ENCODE results near the gene GAS6. TPM values are rescaled to one million over a fixed set of nuclear protein-coding genes. Genes with fewer than 3 reads are reported as not detected.

GAS6 gene
- total RNA-seq, 1 experiment from 2014 or later = 93.8 TPM

DNA sequence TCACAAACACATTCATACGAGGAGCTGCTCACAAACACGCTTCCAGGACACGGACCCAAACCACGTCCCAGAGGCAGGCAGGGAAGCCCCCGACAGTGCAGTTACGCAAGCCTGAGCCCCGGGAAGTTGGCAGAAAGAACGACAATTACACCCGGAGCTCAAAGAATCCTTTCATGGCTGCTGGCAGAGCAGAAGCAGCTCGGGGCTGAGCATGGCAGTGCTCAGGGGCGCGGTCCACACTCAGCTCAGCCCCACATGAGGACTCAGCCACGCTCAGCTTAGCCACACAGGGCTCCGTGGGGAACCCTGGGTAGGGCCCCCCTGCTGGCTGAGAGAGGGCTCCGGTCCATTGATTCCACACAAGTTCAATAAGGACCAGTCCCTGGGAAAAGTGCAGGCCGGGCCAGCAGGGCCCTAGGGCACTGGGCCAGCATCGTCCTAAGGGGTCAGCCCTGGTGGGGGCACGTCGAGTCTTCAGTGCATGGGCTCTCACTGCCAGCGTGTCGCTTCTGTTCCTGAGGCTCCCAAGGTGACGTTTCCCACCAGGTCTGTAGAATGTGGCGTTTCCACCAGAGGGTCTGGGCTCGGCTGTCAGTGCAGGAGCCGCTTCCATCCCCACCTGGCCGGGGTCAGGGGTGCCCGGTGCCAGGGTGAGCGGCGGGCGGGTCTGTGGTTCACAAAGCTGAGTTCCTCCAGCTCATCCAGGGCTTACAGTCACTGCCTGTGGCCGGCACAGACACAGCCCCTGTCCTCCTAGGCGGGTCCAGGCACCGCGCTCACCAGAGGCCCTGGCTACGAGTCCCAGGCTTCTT, 23.1 kb downstream of the GAS6 start:
- ChIA-PET CTCF (no interaction called here), POLR2A (ENCODE audit: unreplicated experiment) (interaction anchor here (0.7 kb wide), 1 partner anchor 13 kb away, joined by 4 read pairs; no protein-coding TSS in a partner anchor)
- Histone ChIP-seq H3K36me3 (ENCODE audit: low read depth) (no peaks in the 10 kb centered on the region), H3K79me2 (ENCODE audit: low read depth) (no peaks in the 10 kb centered on the region), H3K9me2 (ENCODE audit: insufficient read depth) (no peaks in the 10 kb centered on the region), H4K20me1 (ENCODE audit: insufficient read depth) (no peaks in the 10 kb centered on the region; the same call in 1 of the 2 replicates), H3K27ac (no peak overlapping the region), H3K4me1 (replicated peaks; ENCODE audit: insufficient read depth) (peaks cover 29% of the 10 kb centered on the region), H3K27me3 (ENCODE audit: insufficient read depth, low read depth) (no peaks in the 10 kb centered on the region), H3K9me3 (ENCODE audit: insufficient read depth, low read depth) (no peaks in the 10 kb centered on the region), H2AFZ (no peak overlapping the region), H3K4me3 (no peak overlapping the region), H3K4me2 (no peak overlapping the region), H3F3A (ENCODE audit: insufficient read depth, low read depth) (peaks cover 13% of the 10 kb centered on the region)
- DNase-seq = no peak
- TF ChIP-seq, protein P1, sequence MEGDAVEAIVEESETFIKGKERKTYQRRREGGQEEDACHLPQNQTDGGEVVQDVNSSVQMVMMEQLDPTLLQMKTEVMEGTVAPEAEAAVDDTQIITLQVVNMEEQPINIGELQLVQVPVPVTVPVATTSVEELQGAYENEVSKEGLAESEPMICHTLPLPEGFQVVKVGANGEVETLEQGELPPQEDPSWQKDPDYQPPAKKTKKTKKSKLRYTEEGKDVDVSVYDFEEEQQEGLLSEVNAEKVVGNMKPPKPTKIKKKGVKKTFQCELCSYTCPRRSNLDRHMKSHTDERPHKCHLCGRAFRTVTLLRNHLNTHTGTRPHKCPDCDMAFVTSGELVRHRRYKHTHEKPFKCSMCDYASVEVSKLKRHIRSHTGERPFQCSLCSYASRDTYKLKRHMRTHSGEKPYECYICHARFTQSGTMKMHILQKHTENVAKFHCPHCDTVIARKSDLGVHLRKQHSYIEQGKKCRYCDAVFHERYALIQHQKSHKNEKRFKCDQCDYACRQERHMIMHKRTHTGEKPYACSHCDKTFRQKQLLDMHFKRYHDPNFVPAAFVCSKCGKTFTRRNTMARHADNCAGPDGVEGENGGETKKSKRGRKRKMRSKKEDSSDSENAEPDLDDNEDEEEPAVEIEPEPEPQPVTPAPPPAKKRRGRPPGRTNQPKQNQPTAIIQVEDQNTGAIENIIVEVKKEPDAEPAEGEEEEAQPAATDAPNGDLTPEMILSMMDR (conservative IDR thresholded peaks at IDR 0.05) = no peak
- TF ChIP-seq EZH2 (IDR thresholded peaks at IDR 0.05; ENCODE audit: low read depth) = no peak
- no TSS peak for BruUV-seq (replicated peaks)
- intact Hi-C loops (cut with micrococcal nuclease; ENCODE audit: unreplicated experiment) = no loop called here

DNA sequence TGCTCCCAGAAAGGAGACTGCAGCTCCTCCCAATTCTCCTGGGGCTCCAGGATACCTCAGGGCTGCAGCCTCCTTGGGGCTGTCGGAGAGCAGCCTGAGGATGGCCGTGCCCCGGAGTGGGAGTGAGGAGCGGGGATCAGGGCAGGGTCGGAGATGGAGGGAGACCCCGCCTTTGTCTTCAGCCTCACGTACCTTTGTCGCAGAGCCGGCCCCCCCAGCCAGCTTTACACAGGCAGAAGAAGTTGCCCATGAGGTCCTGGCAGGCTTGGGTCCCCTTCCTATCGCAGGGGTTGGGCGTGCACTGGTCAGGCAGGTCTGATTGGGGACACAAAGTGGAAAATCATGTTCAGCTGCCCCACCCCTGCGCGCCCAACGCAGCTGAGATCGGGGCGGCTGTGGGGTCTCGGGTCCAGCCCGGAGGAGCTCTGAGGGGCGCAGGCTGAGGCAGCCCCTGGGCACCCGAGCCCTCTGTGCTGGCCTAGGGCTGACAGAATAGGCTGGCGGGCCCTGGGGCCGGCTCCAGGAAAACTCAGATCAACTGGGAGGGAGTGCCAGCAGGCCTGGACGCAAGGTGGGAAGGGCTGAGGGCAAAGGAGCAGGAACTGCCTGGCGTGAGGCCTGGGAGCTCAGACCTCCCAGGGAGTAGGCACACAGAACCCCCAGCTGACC, 24.2 kb downstream of the GAS6 start:
- H3K27me3 ChIP-seq (ENCODE audit: insufficient read depth, low read depth) = no peaks in the 10 kb centered on the region
- no peak overlapping the region for H3K4me2 ChIP-seq
- H3K4me3 ChIP-seq = no peak overlapping the region
- no TSS peak for BruUV-seq (replicated peaks)
- H3F3A ChIP-seq (ENCODE audit: insufficient read depth, low read depth) = peaks cover 13% of the 10 kb centered on the region
- intact Hi-C loops (cut with micrococcal nuclease; ENCODE audit: unreplicated experiment) = loop anchor here (10.0 kb wide), 1 partner anchor 225 kb away; no protein-coding TSS in a partner anchor
- POLR2A ChIA-PET (ENCODE audit: unreplicated experiment) = interaction anchor here (0.6 kb wide), 2 partner anchors 21 to 449 kb away, joined by 3 to 4 read pairs; no protein-coding TSS in a partner anchor
- peaks cover 29% of the 10 kb centered on the region for H3K4me1 ChIP-seq (replicated peaks; ENCODE audit: insufficient read depth)
- H2AFZ ChIP-seq = no peak overlapping the region
- H3K9me2 ChIP-seq (ENCODE audit: insufficient read depth) = no peaks in the 10 kb centered on the region
- no peak for TF ChIP-seq EZH2 (IDR thresholded peaks at IDR 0.05; ENCODE audit: low read depth)
- TF ChIP-seq, protein P1 (conservative IDR thresholded peaks at IDR 0.05) = no peak
- H3K9me3 ChIP-seq (ENCODE audit: insufficient read depth, low read depth) = no peaks in the 10 kb centered on the region
- H3K36me3 ChIP-seq (ENCODE audit: low read depth) = no peaks in the 10 kb centered on the region
- H3K27ac ChIP-seq = no peak overlapping the region
- H4K20me1 ChIP-seq (ENCODE audit: insufficient read depth) = no peaks in the 10 kb centered on the region; the same call in 1 of the 2 replicates
- DNase-seq = no peak
- CTCF ChIA-PET = no interaction called here
- no peaks in the 10 kb centered on the region for H3K79me2 ChIP-seq (ENCODE audit: low read depth)

DNA sequence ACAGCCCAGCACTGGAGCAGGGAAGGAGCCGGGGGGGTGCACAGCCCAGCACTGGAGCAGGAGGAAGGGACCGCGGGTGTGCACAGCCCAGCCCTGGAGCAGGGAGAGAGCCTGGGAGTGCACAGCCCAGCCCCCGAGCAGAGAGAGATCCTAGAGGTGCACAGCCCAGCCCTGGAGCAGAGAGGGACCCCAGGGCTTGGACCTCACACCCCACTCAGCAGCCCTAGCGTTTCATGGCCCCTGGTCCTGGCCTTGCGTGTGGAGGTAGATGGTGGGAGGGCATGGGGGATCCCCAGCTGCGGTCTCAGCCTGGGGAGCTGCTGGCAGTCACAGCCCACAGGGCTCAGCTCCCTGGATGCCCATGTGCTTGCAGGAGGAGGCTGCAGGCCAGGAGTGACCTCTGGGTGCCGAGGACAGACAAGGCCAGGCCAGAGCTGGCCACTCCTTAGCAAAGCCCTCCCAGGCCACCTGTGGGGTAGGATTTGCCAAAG, 25.1 kb downstream of the GAS6 start:
- ChIA-PET POLR2A (ENCODE audit: unreplicated experiment) (interaction anchor here (0.6 kb wide), 1 partner anchor 22 kb away, joined by 3 read pairs; no protein-coding TSS in a partner anchor), CTCF (no interaction called here)
- H3F3A ChIP-seq (ENCODE audit: insufficient read depth, low read depth) = peaks cover 13% of the 10 kb centered on the region
- peaks cover 29% of the 10 kb centered on the region for H3K4me1 ChIP-seq (replicated peaks; ENCODE audit: insufficient read depth)
- H3K4me2 ChIP-seq = no peak overlapping the region
- no peaks in the 10 kb centered on the region for H3K27me3 ChIP-seq (ENCODE audit: insufficient read depth, low read depth)
- TF ChIP-seq EZH2 (IDR thresholded peaks at IDR 0.05; ENCODE audit: low read depth) = no peak
- TF ChIP-seq, protein P1 (conservative IDR thresholded peaks at IDR 0.05) = no peak
- H3K9me3 ChIP-seq (ENCODE audit: insufficient read depth, low read depth) = no peaks in the 10 kb centered on the region
- H2AFZ ChIP-seq = no peak overlapping the region
- no peaks in the 10 kb centered on the region; the same call in 1 of the 2 replicates for H4K20me1 ChIP-seq (ENCODE audit: insufficient read depth)
- no peaks in the 10 kb centered on the region for H3K9me2 ChIP-seq (ENCODE audit: insufficient read depth)
- no peak overlapping the region for H3K27ac ChIP-seq
- H3K79me2 ChIP-seq (ENCODE audit: low read depth) = no peaks in the 10 kb centered on the region
- no peak for DNase-seq
- H3K36me3 ChIP-seq (ENCODE audit: low read depth) = no peaks in the 10 kb centered on the region
- intact Hi-C loops (cut with micrococcal nuclease; ENCODE audit: unreplicated experiment) = loop anchor here (10.0 kb wide), 1 partner anchor 226 kb away; no protein-coding TSS in a partner anchor
- H3K4me3 ChIP-seq = no peak overlapping the region
- BruUV-seq (replicated peaks) = no TSS peak

Measured in PC-9 (cell line).